Kidney (tissue), 14 donors: ENCODE data around the gene APOO. TPM values are rescaled to one million over a fixed set of nuclear protein-coding genes. Genes with fewer than 3 reads are reported as not detected.

Experiments used
- DNase-seq, 5 donors: peaks; one replicate each; pipeline ENCODE4 v3.0.0-alpha.2; 2013 to 2020
- FAIRE-seq: peaks from 2 replicates; lab custom pipeline; 2012; peaks lifted over from hg19 to GRCh38; lab: Jason Lieb, UNC
- H3K27ac ChIP-seq, 2 donors: one replicate each; pipeline ENCODE4 v1.7.0; 2013; ENCODE audit warnings: low read depth in 2 of 2, low read length in 2 of 2, inconsistent platforms in 1 of 2
- H3K27me3 ChIP-seq: one replicate; pipeline ENCODE4 v1.7.1; 2013; ENCODE audit warnings: low read length, inconsistent platforms; ENCODE audit not compliant: control insufficient read depth, insufficient read depth
- H3K36me3 ChIP-seq, 3 donors: one replicate each; pipeline versions ENCODE4 v1.7.0 to v1.7.1; 2013; ENCODE audit warnings: low read length in 3 of 3, control low read depth in 1 of 3, inconsistent platforms in 1 of 3; ENCODE audit not compliant: insufficient read depth in 3 of 3, control insufficient read depth in 2 of 3
- H3K4me1 ChIP-seq, 3 donors: one replicate each; pipeline versions ENCODE4 v1.7.0 to v1.7.1; 2013; ENCODE audit warnings: low read length in 3 of 3, inconsistent platforms in 1 of 3, low read depth in 1 of 3; ENCODE audit not compliant: control insufficient read depth in 2 of 3, insufficient read depth in 2 of 3
- H3K4me3 ChIP-seq, 3 donors: one replicate each; pipeline versions ENCODE4 v1.7.0 to v1.8.1; 2013; ENCODE audit warnings: low read length in 3 of 3, control low read depth in 1 of 3, inconsistent platforms in 1 of 3
- H3K9ac ChIP-seq, 3 donors: one replicate each; pipeline versions ENCODE4 v1.7.0 to v1.7.1; 2013; ENCODE audit warnings: low read length in 3 of 3, control low read depth in 1 of 3, inconsistent platforms in 1 of 3
- H3K9me3 ChIP-seq, 3 donors: one replicate each; pipeline versions ENCODE4 v1.7.0 to v1.7.1; 2013; ENCODE audit warnings: low read length in 3 of 3, control low read depth in 1 of 3, inconsistent platforms in 1 of 3; ENCODE audit not compliant: control insufficient read depth in 2 of 3, insufficient read depth in 1 of 3
- intact Hi-C: fragments of 100-400 bp; cut with DNase I; formaldehyde crosslinking; loops from one replicate; pipeline ENCODE4 v1.11.1; 2022
- polyA plus RNA-seq: library from polyadenylated mRNA; stranded (reverse); fragments of 350-450 nt; fragmentation: Illumina TruSeq; extraction: RNeasy Lipid Tissue Mini Kit (QIAGEN cat#74804); gene quantifications from one replicate; pipeline ENCODE4 v1.2.3, GENCODE V29; 2014; ENCODE audit warnings: low read depth, low replicate concordance; ENCODE audit not compliant: insufficient read depth
- total RNA-seq: library from RNA; stranded (reverse); fragmentation: NEBNext Ultra II Directional; extraction: Animal tissue kit (Norgen Biotek cat#: 25700); gene quantifications from one replicate; pipeline ENCODE4 v1.2.1, GENCODE V29; 2021
- TF ChIP-seq, protein P1 (sequence below): IDR thresholded peaks from 3 replicates; pipeline ENCODE4 v1.5.1; 2012; ENCODE audit warnings: mild to moderate bottlenecking, moderate library complexity, borderline replicate concordance; ENCODE audit not compliant: insufficient read depth; ENCODE audit errors: extremely low read depth
- donor health status: control.
- donor health status: control.
- donor health status: control.
- donor health status: control.
- donor health status: control.
- donor health status: DM: yes; HTN: yes; CAD: no.
- donor health status: Normal renal cell carcinoma (clear cell type).

APOO gene
- total and polyA plus RNA-seq, 2 donors from 2014 or later = 30.4 to 110 TPM

GRCh38 chrX:23788521-23788920 is 119.2 kb downstream of the APOO start:
- no peaks in the 10 kb centered on the region for H3K9me3 ChIP-seq
- H3K27me3 ChIP-seq = no peaks in the 10 kb centered on the region
- no peak overlapping the region for H3K9ac ChIP-seq
- H3K4me1 ChIP-seq = peaks cover 0 to 5% (median 0%) of the 10 kb centered on the region in 3 donors
- intact Hi-C loops = loop anchor here (10.0 kb wide), 1 partner anchor 116 kb away; the partner anchor contains the start of genes APOO and CXorf58
- no peak overlapping the region for H3K4me3 ChIP-seq
- TF ChIP-seq, protein P1, sequence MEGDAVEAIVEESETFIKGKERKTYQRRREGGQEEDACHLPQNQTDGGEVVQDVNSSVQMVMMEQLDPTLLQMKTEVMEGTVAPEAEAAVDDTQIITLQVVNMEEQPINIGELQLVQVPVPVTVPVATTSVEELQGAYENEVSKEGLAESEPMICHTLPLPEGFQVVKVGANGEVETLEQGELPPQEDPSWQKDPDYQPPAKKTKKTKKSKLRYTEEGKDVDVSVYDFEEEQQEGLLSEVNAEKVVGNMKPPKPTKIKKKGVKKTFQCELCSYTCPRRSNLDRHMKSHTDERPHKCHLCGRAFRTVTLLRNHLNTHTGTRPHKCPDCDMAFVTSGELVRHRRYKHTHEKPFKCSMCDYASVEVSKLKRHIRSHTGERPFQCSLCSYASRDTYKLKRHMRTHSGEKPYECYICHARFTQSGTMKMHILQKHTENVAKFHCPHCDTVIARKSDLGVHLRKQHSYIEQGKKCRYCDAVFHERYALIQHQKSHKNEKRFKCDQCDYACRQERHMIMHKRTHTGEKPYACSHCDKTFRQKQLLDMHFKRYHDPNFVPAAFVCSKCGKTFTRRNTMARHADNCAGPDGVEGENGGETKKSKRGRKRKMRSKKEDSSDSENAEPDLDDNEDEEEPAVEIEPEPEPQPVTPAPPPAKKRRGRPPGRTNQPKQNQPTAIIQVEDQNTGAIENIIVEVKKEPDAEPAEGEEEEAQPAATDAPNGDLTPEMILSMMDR = no peak
- DNase-seq (peak in 1 of 5 donors; percentile 31), FAIRE-seq (no peak)
- peaks cover 0 to 20% (median 2%) of the 10 kb centered on the region in 3 donors for H3K36me3 ChIP-seq
- no peak overlapping the region for H3K27ac ChIP-seq

DNA sequence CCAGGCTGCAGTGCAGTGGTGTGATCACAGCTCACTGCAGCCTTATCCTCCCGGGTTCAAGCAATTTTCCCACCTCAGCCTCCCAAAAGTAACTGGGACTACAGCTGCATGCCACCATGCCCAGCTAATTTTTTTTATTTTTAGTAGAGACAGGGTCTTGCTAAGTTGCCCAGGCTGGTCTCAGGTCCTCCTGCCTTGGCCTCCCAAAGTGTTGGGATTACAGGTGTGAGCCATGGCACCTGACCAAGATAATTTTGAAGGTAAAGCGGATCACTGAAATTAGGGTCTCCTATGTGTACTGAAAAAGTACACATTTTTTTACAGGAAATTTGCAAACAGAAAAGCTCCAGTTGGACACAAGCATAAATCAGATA is 120.0 kb downstream of the APOO start:
- DNase-seq = no peak
- Histone ChIP-seq H3K36me3 (peaks cover 0 to 20% (median 2%) of the 10 kb centered on the region in 3 donors), H3K27ac (no peak overlapping the region), H3K9ac (no peak overlapping the region), H3K4me3 (no peak overlapping the region), H3K27me3 (no peaks in the 10 kb centered on the region), H3K9me3 (no peaks in the 10 kb centered on the region), H3K4me1 (peaks cover 0 to 5% (median 0%) of the 10 kb centered on the region in 3 donors)
- TF ChIP-seq, protein P1 = no peak
- FAIRE-seq = no peak
- intact Hi-C loops = loop anchor here (10.0 kb wide), 1 partner anchor 117 kb away; the partner anchor contains the start of genes APOO and CXorf58

GRCh38 chrX:23786268-23786815 is 121.4 kb downstream of the APOO start:
- H3K4me3 ChIP-seq = peak overlapping the region in 2 of 3 donors; percentile 93 to 94
- no peak overlapping the region for H3K9ac ChIP-seq
- H3K27me3 ChIP-seq = no peaks in the 10 kb centered on the region
- FAIRE-seq = no peak
- H3K27ac ChIP-seq = no peak overlapping the region
- H3K9me3 ChIP-seq = no peaks in the 10 kb centered on the region
- intact Hi-C loops = loop anchor here (10.0 kb wide), 1 partner anchor 118 kb away; the partner anchor contains the start of genes APOO and CXorf58
- peaks cover 0 to 20% (median 2%) of the 10 kb centered on the region in 3 donors for H3K36me3 ChIP-seq
- H3K4me1 ChIP-seq = peaks cover 0 to 5% (median 0%) of the 10 kb centered on the region in 3 donors
- DNase-seq = no peak
- TF ChIP-seq, protein P1 = no peak
